ENCODE data around the gene SLC22A6.

SLC22A6 gene

DNA sequence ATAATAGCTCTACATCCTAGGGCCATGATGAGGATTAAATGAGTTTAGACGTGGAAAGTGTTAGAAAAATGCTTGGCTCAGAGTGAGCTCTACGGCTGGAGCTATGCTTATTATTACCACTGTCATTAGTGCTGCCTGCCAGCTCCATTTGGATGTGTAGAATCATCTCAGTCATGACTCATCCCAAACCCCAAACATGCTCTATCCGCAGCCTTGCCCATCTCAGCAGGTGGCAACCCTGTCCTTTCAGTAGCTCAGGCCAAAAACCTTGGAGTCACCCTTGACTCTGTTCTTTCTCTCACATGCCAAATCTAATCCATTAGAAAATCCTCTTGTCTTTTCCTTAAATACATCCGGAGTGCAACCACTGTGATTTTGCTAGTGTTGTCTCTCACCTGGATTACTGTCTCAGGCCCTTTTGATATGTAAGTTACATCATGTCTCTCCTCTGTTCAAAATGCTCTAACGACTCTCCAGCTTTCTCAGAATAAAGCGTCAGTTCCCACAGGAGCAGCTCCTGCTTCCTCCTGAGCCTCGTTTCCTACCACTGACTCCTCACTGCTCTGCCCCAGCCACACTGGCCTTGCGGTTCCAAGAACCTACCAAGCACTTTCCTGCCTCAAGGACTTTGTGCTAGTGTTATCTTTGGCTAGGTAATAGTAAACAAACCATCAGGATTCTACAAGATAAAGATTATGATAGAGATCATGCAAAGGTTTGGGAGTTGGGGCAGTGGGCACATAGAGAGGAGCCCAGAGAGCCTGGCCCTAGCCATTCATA is 53.1 kb downstream of the SLC22A6 start:
- DNase-seq: no peak

DNA sequence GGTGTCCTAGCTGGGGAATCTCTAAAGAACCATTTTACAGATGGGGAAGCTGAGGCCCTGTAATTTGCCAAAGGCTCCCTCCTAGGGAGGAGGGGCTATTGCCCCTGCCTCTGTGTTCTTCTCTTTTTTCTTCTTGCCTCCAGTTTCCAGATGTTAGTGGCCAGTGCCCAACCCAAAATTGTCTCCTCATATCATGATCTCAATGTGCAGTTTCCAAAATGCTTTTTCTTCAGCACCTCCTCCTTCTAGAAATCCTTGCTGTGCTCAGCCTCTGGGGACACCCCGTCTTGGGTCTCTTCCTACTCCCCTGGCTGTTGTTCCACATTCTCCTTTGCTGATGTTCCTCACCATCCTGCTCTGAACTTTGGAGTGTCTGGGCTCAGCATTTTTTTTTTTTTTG is 54.1 kb downstream of the SLC22A6 start:
- DNase-seq: no peak

DNA sequence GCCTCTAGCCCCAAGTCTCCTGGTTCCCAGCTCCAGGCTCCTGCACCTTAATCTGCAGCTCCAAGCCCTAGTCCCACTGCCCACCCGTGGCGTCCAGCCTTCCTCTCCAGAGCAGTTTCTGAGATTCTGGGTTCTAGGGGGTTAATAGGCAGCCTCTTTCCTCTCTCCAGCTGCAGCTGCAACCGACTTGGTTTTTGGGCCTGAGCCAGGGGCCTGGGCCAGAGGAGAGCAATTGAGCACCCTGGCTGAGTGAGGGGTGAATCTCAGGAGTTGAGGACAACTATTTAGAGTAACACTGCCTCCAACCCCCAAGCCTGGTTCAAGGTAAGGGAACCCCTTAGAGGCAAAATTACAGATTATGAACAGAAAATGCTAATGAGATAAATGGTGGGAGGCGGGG is 54.6 kb downstream of the SLC22A6 start:
- no peak for DNase-seq

DNA sequence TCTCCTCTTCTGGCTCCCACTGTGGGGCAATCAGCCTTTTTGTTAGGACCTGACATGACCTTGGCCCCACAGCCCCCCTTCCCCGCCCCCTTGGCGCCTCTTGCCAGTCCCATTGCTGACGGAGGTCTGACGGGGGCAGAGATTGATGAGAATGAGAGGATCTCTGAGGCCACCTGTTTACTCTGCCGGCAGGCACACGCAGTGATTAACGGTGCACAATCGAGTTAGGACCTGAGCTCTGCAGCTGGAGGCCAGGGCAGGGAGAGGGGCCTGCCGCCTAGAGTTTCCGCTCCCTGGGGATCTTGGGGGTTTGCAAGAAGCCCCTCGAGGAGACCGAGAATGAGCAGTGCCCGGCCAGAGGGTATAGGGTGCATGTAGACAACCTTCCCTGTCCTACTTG is 56.8 kb downstream of the SLC22A6 start:
- no peak for DNase-seq

DNA sequence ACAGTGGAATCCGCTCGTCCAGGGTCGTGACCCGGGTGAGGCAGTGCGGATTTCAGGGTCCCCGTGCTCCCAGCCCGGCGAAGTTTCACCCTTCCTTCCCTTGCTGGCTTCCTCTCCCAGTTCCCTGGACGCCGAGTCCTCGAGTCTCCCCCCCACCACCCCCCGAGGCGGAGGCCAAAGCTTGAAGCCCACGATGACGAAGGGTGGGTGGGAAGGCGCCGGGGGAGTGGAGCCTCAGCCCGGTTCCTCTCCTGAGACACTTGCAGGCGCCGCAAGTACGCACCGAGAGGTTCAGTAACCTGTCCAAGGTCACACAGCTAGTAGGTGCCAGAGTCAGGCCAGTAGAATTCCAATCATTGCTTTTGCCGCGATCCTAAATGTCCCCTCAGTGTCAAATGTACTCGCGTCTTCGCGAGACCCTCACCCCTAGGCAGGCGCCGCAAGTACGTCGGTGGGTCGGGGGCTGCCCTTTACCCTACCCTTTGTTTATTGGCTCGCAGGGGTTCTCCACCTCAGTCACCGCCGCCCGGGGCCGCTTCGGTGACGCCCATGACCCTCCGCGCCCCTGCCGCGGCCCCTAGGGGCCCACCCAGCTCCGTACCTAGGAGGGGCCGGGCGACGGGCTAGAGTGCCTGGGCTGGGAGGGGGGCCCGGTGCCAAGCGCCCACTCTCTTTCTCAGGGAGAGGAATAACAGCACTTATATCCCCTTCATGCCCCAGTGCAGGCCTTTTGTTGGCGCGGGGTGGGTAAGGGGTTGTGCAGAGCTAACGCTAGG is 57.9 kb downstream of the SLC22A6 start:
- no peak for DNase-seq

All from stimulated activated CD8-positive, alpha-beta memory T cell treated with anti-CD3 and anti-CD28 coated beads, Interleukin-4, amount 100 ng/mL, for 48 hours (primary cell).